HG02763 (cell line): ENCODE results near the gene SPINK8.
"Not testable (repeated sequence)": the region's sequence is repeated elsewhere in the genome, so short reads cannot be mapped to it uniquely, and the experiment has no call there.

Experiments
- ATAC-seq: cut with Tn5 transposase; IDR thresholded peaks from one replicate; pipeline ENCODE4 v1.9.1; 2021; ENCODE audit warnings: mild to moderate bottlenecking, moderate library complexity; ENCODE audit not compliant: unreplicated experiment

Gene SPINK8

DNA sequence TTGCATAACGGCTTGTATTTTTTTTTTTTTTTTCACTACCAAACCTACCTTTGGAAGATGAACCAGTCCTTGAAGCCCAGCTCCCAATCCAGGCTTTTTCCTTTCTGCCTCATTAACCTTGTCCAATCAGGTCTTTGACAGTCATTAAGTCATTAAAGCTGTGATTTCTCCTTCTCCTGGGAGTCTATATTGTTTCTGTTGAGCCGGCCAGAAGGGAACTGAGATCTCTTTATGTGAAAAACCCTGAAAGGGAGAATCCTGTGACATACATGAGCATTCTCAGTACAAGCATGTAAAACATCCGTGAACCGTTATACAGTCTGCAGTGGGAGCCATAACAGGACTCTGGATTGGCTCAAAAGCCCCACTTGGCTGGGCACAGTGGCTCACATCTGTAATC lies 52.6 kb downstream of the SPINK8 start:
- ATAC-seq, result no peak

DNA sequence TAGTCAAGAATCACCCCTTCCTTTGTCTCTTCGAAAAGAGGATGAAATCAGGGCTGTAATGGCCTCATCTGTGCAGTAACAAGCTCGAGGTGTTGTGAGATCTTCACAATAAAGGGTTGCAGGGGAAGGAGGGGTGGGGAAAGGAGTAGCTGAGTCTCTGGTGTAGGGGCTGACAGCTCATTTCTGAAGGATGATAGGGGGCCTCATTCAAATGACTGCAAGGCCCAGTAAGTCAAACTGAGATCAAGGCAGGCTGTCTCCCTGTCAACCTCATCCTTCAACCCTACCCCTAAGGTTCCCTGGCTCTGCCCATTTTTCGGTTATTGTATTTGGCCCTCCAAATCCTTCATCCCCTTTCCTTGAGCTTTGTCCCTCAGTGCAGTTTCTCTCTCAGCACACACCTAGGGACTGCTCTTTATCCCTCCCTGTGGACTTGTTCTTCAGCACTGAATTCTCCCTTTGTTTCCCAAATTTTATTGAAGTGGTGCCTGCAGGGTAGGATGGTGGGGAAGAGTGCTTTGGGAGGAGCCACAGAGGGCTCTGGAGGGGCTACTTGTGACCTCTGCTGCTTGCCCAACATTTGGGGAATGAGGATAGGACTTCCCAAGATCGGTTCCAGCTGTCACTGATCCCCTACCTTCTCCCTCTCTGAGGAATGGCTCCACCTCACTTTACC lies 54.4 kb downstream of the SPINK8 start:
- no peak for ATAC-seq

DNA sequence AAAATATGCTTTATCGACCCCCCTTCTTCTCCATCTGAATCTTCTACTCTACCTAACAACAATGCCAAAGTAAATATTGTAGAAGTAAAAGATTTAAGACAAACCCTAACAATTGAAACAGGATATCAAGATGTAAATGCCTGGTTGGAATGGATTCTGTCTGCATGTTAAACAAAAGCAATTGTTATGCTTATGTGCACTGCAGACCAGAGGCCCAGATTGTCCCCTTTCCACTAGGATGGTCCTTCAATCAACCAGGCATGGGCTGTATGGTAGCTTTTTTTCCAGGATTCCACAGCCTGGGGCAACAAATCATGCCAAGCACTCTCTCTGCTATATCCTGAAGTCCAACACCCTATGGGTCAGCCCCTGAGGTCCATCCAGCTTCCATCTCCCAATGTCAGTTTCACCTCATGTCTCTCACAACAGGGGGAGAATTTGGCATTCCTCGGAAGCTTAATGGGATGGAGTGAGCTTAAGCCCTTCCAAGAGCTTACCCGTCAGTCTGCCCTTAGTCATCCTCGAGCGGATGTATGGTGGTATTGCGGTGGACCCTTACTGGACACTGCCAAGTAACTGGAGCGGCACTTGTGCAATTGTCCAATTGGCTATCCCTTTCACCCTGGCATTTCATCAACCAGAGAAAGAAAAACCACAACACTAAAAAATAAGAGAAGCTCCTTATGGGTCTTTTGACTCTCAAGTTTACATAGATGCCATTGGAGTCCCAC lies 56.4 kb downstream of the SPINK8 start:
- ATAC-seq, result no peak

DNA sequence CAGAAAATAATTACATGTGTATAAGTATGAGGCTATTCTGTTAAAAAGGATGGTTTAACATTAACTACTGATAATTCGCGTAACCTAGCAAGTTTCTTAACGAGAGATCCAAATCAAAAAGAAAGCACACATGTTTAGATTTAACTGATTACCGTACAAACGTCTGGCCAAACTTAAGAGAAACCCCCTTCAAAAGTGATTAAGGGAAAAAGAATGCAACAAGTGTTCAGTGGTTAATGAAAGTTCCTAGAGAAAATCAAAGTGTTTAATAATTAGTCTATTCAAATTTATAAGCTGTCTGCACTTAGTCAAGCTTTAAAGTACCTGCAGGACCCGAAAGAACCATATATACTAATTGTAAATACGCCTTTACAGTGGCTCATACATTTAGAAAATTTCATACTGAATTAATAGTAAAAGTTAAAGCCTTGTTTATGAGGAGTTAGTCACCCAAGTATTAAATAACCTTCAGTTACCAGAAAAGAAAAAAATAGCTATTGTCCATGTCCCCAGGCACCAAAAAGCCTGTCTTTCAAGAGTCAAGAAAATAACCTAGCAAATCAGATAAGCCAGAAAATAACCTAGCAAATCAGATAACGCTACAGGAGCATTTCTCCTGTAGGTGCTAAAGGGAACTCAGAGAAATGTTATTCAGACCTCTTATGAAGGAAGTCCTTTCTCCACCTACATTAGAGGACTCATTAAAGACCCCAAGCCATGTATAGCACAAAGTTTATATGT lies 58.0 kb downstream of the SPINK8 start:
- ATAC-seq, result no peak

DNA sequence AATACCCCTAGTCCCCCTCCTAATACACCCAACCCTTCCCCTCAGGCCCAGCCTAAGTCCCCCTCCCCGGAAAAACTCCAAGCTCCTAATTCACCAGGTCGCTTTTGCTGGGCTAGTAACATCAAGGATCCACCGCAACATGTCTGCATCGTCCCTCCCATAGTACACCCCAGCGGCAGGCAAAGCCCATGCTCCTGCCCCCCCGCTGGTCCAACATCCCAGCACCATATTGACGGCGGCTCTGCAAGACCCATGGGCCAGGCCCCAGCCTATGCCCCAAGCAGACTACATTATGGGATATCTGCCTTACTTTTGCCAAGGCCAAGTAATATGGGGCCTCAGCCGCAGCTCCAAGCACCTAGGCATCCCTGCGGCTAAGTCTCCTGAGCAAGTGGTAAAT lies 59.0 kb downstream of the SPINK8 start:
- ATAC-seq, result no peak

DNA sequence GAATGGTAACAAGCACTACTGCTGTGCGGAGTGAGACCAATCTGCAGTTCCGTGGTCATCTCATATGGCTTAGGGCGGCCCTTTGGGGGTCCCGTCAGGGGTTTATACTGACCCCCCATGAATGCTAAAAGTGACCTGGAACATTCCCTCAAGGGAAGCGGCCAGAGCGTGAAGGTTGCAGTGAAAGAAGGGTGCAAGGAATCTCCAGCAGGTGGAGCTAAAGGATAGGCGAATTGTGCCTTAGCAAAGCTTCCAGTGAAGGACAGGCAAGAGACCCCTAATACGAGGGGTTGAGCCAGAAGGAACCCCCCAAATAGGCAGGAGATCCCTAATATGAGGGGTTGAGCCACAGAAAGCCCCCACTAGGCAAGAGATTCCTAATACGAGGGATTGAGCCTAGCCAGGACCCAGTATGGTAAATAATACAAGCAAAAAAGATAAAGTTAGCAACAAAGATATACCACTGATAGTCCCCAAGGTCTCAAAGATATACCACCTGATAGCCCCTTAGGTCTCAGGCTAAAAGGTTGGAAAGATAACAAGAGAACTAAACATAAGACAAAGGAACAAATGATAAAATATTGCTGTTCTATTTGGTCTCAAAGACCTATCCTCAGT lies 59.8 kb downstream of the SPINK8 start:
- ATAC-seq, result no peak

DNA sequence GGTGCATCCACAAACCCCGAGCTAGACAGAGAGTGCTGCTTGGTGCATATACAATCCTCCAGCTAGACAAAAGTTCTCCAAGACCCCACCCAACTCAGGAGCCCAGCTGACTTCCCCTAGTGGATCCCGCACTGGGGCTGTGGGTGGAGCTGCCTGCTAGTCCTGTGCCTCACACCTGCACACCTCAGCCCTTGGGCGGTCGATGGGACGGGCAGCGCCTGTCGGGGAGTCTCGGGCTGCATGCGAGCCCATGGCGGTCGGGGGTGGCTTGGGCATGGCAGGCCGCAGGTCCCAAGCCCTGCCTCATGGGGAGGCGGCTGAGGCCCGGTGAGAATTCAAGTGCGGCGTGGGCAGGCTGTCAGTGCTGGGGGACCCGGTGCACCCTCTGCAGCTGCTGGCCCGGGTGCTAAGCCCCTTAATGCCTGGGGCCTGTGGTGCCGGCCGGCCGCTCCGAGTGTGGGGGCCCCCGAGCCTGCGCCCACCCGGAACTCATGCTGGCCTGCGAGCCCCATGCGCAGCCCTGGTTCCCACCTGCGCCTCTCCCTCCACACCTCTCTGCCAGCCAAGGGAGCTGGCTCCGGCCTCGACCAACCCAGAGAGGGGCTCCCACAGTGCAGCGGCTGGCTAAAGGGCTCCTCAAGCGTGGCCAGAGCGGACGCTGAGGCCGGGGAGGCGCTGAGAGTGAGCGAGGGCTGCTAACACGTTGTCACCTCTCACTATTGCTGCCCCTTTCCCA lies 61.5 kb downstream of the SPINK8 start:
- ATAC-seq, result no peak

DNA sequence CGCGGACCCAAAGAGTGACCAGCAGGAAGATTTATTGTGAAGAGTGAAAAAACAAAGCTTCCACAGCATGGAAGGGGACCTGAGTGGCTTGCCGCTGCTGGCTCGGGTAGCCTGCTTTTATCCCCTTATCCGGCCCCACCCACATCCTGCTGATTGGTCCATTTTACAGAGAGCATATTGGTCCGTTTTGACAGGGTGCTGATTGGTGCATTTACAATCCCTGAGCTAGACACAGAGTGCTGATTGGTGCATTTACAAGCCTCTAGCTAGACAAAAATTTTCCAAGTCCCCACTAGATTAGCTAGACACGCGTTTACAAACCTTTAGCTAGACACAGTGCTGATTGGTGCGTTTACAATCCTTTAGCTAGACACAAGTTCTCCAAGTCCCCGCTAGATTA lies 62.2 kb downstream of the SPINK8 start:
- not testable (repeated sequence) for ATAC-seq

DNA sequence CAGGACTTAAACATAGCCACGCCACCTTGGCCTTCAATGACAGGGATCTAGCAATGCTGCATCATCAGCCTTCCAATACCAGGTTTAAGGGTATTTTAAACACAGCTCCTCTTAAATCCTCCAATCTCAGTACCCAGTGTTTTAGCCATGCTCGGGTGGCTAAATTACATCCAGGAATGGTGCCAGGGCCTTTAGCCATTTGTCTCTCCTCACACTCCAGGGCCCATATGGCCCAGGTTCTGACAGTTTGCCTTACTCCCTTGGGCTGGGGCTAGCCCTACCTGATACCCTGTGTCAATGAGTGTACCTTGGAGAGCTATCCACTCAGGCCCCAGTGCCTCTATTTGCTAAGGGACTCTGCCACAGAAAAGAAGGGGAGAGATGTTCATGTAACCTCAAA lies 63.2 kb downstream of the SPINK8 start:
- ATAC-seq, result no peak

DNA sequence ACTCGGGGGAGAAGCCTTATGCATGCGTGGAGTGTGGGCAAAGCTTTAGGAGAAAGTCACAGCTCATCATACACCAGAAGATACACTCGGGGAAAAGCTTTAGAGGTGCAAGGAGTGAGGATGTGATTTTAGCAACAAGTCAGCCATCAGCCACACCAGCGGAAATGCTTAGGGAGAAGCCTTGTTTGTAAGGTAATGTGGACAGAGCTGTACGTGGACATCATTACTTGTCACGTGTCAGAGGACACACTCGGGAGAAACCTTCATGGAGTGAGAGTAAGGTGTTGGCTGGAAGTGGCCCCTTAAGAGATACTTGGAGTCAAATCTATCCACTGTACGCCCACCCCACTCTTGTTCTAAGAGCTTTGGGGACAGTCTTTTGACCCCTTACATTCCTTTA lies 63.9 kb downstream of the SPINK8 start:
- ATAC-seq, result no peak

DNA sequence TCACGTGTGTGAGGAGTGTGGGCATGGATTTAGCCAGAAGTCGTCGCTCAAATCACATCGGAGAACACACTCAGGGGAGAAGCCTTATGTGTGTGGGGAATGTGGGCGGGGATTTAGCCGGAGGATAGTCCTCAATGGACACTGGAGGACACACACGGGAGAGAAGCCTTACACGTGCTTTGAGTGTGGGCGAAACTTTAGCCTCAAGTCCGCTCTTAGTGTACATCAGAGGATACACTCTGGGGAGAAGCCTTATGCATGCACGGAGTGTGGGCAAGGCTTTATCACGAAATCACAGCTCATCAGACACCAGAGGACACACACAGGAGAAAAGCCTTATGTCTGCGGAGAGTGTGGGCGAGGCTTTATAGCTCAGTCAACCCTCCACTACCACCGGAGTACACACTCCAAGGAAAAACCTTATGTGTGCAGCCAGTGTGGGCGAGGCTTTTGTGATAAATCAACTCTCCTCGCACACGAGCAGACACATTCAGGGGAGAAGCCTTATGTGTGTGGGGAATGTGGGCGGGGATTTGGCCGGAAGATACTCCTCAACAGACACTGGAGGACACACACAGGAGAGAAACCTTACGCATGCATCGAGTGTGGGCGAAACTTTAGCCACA lies 64.4 kb downstream of the SPINK8 start:
- ATAC-seq, result no peak

DNA sequence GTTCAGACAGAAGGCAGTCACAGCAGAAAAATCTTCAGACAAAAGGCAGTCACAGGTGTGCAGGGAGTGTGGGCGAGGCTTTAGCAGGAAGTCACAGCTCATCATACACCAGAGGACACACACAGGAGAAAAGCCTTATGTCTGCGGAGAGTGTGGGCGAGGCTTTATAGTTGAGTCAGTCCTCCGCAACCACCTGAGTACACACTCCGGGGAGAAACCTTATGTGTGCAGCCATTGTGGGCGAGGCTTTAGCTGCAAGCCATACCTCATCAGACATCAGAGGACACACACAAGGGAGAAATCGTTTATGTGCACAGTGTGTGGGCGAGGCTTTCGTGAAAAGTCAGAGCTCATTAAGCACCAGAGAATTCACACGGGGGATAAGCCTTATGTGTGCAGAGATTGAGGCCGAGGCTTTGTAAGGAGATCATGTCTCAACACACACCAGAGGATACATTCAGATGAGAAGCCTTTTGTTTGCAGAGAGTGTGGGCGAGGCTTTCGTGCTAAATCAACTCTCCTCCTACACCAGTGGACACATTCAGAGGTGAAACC lies 65.0 kb downstream of the SPINK8 start:
- no peak for ATAC-seq

DNA sequence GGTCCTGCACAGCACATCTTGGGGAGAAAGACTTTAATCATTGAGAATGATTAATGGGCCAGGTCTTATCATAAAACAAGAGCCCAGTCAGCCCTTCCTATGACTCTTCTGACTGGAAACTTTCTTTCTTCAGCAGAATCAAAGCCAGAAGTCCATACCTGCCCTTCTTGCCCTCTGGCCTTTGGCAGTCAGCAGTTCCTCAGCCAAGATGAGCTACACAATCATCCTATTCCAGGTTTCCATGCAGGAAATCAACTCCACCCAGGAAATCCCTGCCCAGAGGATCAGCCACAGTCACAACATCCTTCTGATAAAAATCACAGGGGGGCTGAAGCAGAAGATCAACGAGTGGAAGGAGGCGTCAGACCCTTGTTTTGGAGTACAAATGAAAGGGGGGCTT lies 65.7 kb downstream of the SPINK8 start:
- ATAC-seq, result no peak

DNA sequence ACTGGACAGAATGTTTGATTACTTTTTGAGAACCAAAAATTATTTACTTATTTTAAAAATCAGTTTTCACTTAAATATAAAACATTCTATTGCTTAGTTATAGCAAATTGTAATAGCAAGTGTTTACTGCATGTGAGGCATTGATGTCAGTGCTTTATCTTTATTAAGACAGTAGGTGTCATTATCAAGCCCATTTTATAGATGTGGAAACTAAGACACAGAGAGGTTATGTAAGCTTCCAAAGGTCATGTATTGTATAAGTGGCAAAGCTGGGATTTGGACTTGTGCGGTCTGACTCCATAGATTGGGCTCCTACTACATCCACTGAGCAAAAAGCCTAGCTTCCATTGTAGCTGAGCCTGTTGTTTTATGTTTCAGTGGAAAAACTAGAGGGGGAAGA lies 74.9 kb downstream of the SPINK8 start:
- ATAC-seq, result no peak
